Osteocyte (in vitro differentiated cells): ENCODE results near the gene CIROP. TPM values are rescaled to one million over a fixed set of nuclear protein-coding genes. Genes with fewer than 3 reads are reported as not detected.

Source experiments
- DNase-seq: peaks from one replicate; pipeline ENCODE4 v3.0.0; 2021; ENCODE audit warnings: mixed read lengths; ENCODE audit not compliant: unreplicated experiment; ENCODE audit errors: extremely low spot score
- H3K27ac Mint-ChIP-seq: one replicate; pipeline ENCODE4 v1.8.0; 2021; ENCODE audit warnings: mild to moderate bottlenecking, mixed read lengths; ENCODE audit not compliant: unreplicated experiment
- H3K27me3 Mint-ChIP-seq: one replicate; pipeline ENCODE4 v1.8.0; 2021; ENCODE audit warnings: mixed read lengths; ENCODE audit not compliant: unreplicated experiment
- H3K36me3 Mint-ChIP-seq: one replicate; pipeline ENCODE4 v1.8.0; 2021; ENCODE audit warnings: mixed read lengths; ENCODE audit not compliant: unreplicated experiment
- H3K4me1 Mint-ChIP-seq: one replicate; pipeline ENCODE4 v1.8.0; 2021; ENCODE audit warnings: mixed read lengths; ENCODE audit not compliant: unreplicated experiment
- H3K4me3 Mint-ChIP-seq: one replicate; pipeline ENCODE4 v1.8.0; 2021; ENCODE audit warnings: mild to moderate bottlenecking, moderate library complexity, mixed read lengths; ENCODE audit not compliant: unreplicated experiment
- H3K9me3 Mint-ChIP-seq: one replicate; pipeline ENCODE4 v1.8.0; 2021; ENCODE audit warnings: mixed read lengths; ENCODE audit not compliant: unreplicated experiment
- CTCF ChIP-seq: fragments of 200-600 bp; sonication (generic); IDR thresholded peaks from 2 replicates; pipeline ENCODE4 v1.5.0; 2021; ENCODE audit warnings: antibody characterized with exemption, mild to moderate bottlenecking, moderate library complexity
- total RNA-seq: library from RNA; stranded (reverse); gene quantifications from 2 replicates; pipeline ENCODE4 v1.2.1, GENCODE V29; 2021

CIROP gene
- total RNA-seq, 1 donor from 2014 or later, result not detected

DNA sequence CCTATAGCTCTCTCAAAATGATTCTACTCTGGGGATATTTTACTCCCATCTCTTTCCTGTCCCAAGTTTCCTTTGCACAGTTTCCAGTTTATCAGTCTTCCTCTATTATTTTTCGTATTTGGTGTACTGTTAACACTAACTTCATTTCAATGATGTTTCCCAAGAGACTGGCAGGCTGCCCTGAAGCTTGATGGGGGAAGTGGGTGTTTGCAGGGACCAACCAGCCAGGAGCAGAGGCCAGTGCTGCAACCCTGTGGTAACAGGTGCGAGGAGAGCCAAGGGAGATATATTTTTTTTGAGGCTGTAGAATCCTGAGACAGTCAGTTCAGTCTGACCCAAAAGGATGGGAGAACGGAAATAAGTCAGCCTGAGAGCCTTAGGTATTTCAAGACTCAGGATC is 26.1 kb upstream of the CIROP start:
- Mint-ChIP-seq H3K27ac (no peak overlapping the region), H3K4me3 (no peak overlapping the region), H3K9me3 (no peaks in the 10 kb centered on the region), H3K27me3 (peaks cover 32% of the 10 kb centered on the region), H3K36me3 (no peaks in the 10 kb centered on the region), H3K4me1 (no peaks in the 10 kb centered on the region)
- TF ChIP-seq CTCF, result no peak
- no peak for DNase-seq

DNA sequence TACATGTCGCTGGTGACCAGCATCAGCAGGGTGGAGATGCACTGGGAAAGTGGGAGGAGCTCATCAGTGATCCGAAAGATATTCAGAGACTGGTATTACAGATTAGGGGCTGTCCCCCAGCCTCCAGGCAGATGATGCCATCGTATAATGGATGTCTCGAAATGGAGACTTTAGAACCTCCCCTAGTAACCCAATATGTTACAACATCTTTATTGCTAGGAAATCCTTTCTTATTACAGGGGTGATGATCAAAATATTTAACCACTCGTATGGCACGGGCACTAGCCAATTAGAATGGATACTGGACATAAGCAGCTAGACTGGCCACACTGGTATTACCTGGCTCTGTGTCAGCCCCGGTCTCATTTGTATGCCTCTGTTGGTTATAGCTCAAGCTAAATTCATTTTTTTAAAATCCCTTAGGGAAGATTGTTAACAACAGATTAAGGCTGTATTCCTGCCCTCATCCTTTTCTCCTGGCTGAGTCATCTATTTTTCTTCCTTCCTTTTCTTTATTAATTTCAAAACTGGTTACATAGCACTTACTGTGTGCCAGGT is 25.0 kb upstream of the CIROP start:
- no peaks in the 10 kb centered on the region for H3K4me1 Mint-ChIP-seq
- no peak for TF ChIP-seq CTCF
- H3K36me3 Mint-ChIP-seq, result no peaks in the 10 kb centered on the region
- H3K27ac Mint-ChIP-seq, result no peak overlapping the region
- peaks cover 38% of the 10 kb centered on the region for H3K27me3 Mint-ChIP-seq
- H3K4me3 Mint-ChIP-seq, result no peak overlapping the region
- DNase-seq, result no peak
- H3K9me3 Mint-ChIP-seq, result no peaks in the 10 kb centered on the region

GRCh38 chr14:23128969-23129758 is 24.4 kb upstream of the CIROP start:
- TF ChIP-seq CTCF, result no peak
- Mint-ChIP-seq H3K4me1 (no peaks in the 10 kb centered on the region), H3K27ac (no peak overlapping the region), H3K4me3 (no peak overlapping the region), H3K27me3 (peaks cover 40% of the 10 kb centered on the region), H3K9me3 (no peaks in the 10 kb centered on the region), H3K36me3 (no peaks in the 10 kb centered on the region)
- no peak for DNase-seq

DNA sequence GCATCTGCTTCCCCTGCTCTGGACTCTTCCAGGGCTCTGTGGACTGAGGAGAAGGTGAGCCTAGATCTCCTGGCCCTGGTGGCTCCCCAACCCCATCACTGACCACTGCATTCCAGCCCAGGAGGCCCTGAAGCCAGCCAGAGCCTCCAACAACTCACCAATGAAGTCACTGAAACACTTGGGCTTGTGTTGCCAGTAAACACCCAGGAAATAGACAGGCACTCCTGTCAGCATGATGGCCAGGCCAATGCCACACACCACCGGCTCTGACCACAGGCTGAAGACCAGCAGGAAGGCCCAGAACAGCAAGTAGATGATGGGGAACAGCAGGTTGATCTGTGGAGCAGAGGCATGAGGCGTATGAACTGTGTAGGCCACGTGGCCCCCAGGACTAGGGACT is 23.1 kb upstream of the CIROP start:
- H3K36me3 Mint-ChIP-seq, result no peaks in the 10 kb centered on the region
- H3K27ac Mint-ChIP-seq, result no peak overlapping the region
- H3K4me3 Mint-ChIP-seq, result no peak overlapping the region
- no peaks in the 10 kb centered on the region for H3K9me3 Mint-ChIP-seq
- no peak for TF ChIP-seq CTCF
- H3K4me1 Mint-ChIP-seq, result no peaks in the 10 kb centered on the region
- no peak for DNase-seq
- H3K27me3 Mint-ChIP-seq, result peaks cover 46% of the 10 kb centered on the region

- Mint-ChIP-seq H3K9me3 (no peaks in the 10 kb centered on the region), H3K27me3 (peaks cover 46% of the 10 kb centered on the region)
These were observed 21.9 kb upstream of the CIROP start for GRCh38 chr14:23126548-23127278.

More at GRCh38 chr14:23126548-23127278, 21.9 kb upstream of the CIROP start:
- TF ChIP-seq CTCF, result no peak
- no peak for DNase-seq
- no peaks in the 10 kb centered on the region for H3K36me3 Mint-ChIP-seq
- no peak overlapping the region for H3K4me3 Mint-ChIP-seq
- H3K27ac Mint-ChIP-seq, result no peak overlapping the region
- H3K4me1 Mint-ChIP-seq, result no peaks in the 10 kb centered on the region
